Motor neuron (in vitro differentiated cells): ENCODE results near the gene ZWILCH. TPM values are rescaled to one million over a fixed set of nuclear protein-coding genes. Genes with fewer than 3 reads are reported as not detected.
A peak's percentile ranks its signal among the peaks of the same experiment; 100 is the strongest.

Source experiments
- ATAC-seq, 8 experiments: fragments of 200-7000 bp; cut with Tn5 transposase; replicated peaks in 6 of 8; 2 replicates each; pipeline ENCODE4 v1.8.0; 2021; ENCODE audit warnings: mild to moderate bottlenecking in 8 of 8, moderate library complexity in 8 of 8
- H3K27ac ChIP-seq, 2 donors: fragments of 250-450 bp; sonication (Bioruptor Pico); 2 replicates each; pipeline ENCODE4 v1.9.0; 2021; ENCODE audit warnings: antibody characterized with exemption in 2 of 2, mild to moderate bottlenecking in 2 of 2, moderate library complexity in 1 of 2
- H3K4me1 ChIP-seq, 2 donors: fragments of 250-450 bp; sonication (Bioruptor Pico); replicated peaks in 1 of 2; 2 replicates each; pipeline ENCODE4 v1.6.1; 2021; ENCODE audit warnings: antibody characterized with exemption in 2 of 2, mild to moderate bottlenecking in 2 of 2, moderate library complexity in 1 of 2
- H3K4me3 ChIP-seq, 5 donors: fragments of 250-450 bp; sonication (Bioruptor Pico); 2 replicates each; pipeline ENCODE4 v1.9.0; 2021; ENCODE audit warnings: antibody characterized with exemption in 5 of 5, mild to moderate bottlenecking in 5 of 5, moderate library complexity in 4 of 5
- whole genome bisulfite sequencing, 10 experiments: fragments of 450-650 bp; shearing (Covaris generic); methylation state at CpG; one replicate each; pipeline ENCODE4 v1.0.0; 2022; 5-methylcytosine and 5-hydroxymethylcytosine counted together
- in situ Hi-C, 9 experiments: fragments of 400-800 bp; cut with MboI; loops; one replicate each; pipeline ENCODE4 v1.15.0; 2021; ENCODE audit warnings: low sequenced_read_pairs in 9 of 9, low pct_unique_long_range_greater_than_20kb in 2 of 9; ENCODE audit not compliant: unreplicated experiment in 9 of 9
- total RNA-seq, 8 experiments: library from RNA; unstranded; fragments of 300-600 nt; gene quantifications; 2 replicates each; pipeline versions ENCODE4 v1.2.3 to v1.2.4, GENCODE V29; 2022

Gene ZWILCH
- total RNA-seq, 8 experiments from 2014 or later = 9.0 to 24.5 (median 18.1) TPM

GRCh38 chr15:66514586-66514985, 9.5 kb downstream of the ZWILCH start:
- H3K4me3 ChIP-seq = no peak overlapping the region
- WGBS, 10 experiments = 43 to 100% (median 89%) methylated on average over 1 to 3 of the region's 3 CpGs; no CpG with 5 or more reads in 2 of the 10 experiments
- no peak for ATAC-seq
- H3K4me1 ChIP-seq = no peaks in the 10 kb centered on the region
- H3K27ac ChIP-seq = no peak overlapping the region
- in situ Hi-C loops = no loop called here

GRCh38 chr15:66515901-66516322, 10.8 kb downstream of the ZWILCH start:
- no peak for ATAC-seq
- Histone ChIP-seq H3K4me3 (no peak overlapping the region), H3K27ac (no peak overlapping the region), H3K4me1 (no peaks in the 10 kb centered on the region)
- in situ Hi-C loops = no loop called here
- 80 to 100% (median 100%) methylated on average over 1 to 2 of the region's 2 CpGs; no CpG with 5 or more reads in 6 of the 10 experiments for WGBS, 10 experiments

- Histone ChIP-seq H3K4me3 (no peak overlapping the region), H3K27ac (no peak overlapping the region), H3K4me1 (no peaks in the 10 kb centered on the region)
- WGBS, 10 experiments = 78 to 98% (median 91%) methylated on average over 3 of the region's 3 CpGs; no CpG with 5 or more reads in 2 of the 10 experiments
- in situ Hi-C loops = no loop called here
- ATAC-seq = peak in 1 of 8 experiments; percentile 28
Observed at GRCh38 chr15:66523926-66524325, 18.8 kb downstream of the ZWILCH start.

GRCh38 chr15:66524838-66525237, 19.7 kb downstream of the ZWILCH start:
- WGBS, 10 experiments = 64 to 100% (median 90%) methylated on average over 1 to 4 of the region's 4 CpGs

GRCh38 chr15:66535056-66535455, 29.9 kb downstream of the ZWILCH start:
- Histone ChIP-seq H3K27ac (no peak overlapping the region), H3K4me1 (no peaks in the 10 kb centered on the region), H3K4me3 (no peak overlapping the region)
- no peak for ATAC-seq
- WGBS, 10 experiments = 89 to 100% (median 97%) methylated on average over 2 to 9 of the region's 9 CpGs
- in situ Hi-C loops = no loop called here

More at GRCh38 chr15:66524838-66525237, 19.7 kb downstream of the ZWILCH start:
- Histone ChIP-seq H3K27ac (no peak overlapping the region), H3K4me3 (no peak overlapping the region), H3K4me1 (no peaks in the 10 kb centered on the region)
- ATAC-seq = no peak
- in situ Hi-C loops = no loop called here

- Histone ChIP-seq H3K4me3 (no peak overlapping the region), H3K4me1 (no peaks in the 10 kb centered on the region), H3K27ac (no peak overlapping the region)
- ATAC-seq = no peak
- 82 to 100% (median 100%) methylated on average over 1 to 4 of the region's 4 CpGs; no CpG with 5 or more reads in 4 of the 10 experiments for WGBS, 10 experiments
- in situ Hi-C loops = no loop called here
Observed at GRCh38 chr15:66542896-66543295, 37.8 kb downstream of the ZWILCH start.

GRCh38 chr15:66545255-66545654, 40.1 kb downstream of the ZWILCH start:
- ATAC-seq = no peak
- WGBS, 10 experiments = 100% methylated on average over 1 of the region's 1 CpG
- Histone ChIP-seq H3K4me1 (no peaks in the 10 kb centered on the region), H3K4me3 (no peak overlapping the region), H3K27ac (no peak overlapping the region)
- in situ Hi-C loops = no loop called here

GRCh38 chr15:66555685-66556084, 50.6 kb downstream of the ZWILCH start:
- ATAC-seq = no peak
- in situ Hi-C loops = no loop called here

GRCh38 chr15:66558271-66558670, 53.1 kb downstream of the ZWILCH start:
- H3K27ac ChIP-seq = no peak overlapping the region
- no peaks in the 10 kb centered on the region for H3K4me1 ChIP-seq
- in situ Hi-C loops = no loop called here
- H3K4me3 ChIP-seq = no peak overlapping the region
- 50 to 100% (median 95%) methylated on average over 1 to 5 of the region's 6 CpGs; no CpG with 5 or more reads in 2 of the 10 experiments for WGBS, 10 experiments
- ATAC-seq = no peak

More at GRCh38 chr15:66555685-66556084, 50.6 kb downstream of the ZWILCH start:
- Histone ChIP-seq H3K4me1 (no peaks in the 10 kb centered on the region), H3K4me3 (no peak overlapping the region), H3K27ac (no peak overlapping the region)

- Histone ChIP-seq H3K4me1 (peaks cover 7 to 10% of the 10 kb centered on the region in 2 donors), H3K27ac (no peak overlapping the region), H3K4me3 (no peak overlapping the region)
- 81 to 100% (median 97%) methylated on average over 1 to 9 of the region's 18 CpGs for WGBS, 10 experiments
- in situ Hi-C loops = no loop called here
- ATAC-seq = no peak
Observed at GRCh38 chr15:66560856-66561525, 55.9 kb downstream of the ZWILCH start.

GRCh38 chr15:66563126-66563525, 58.0 kb downstream of the ZWILCH start:
- in situ Hi-C loops = no loop called here

GRCh38 chr15:66563566-66564110, 58.5 kb downstream of the ZWILCH start:
- Histone ChIP-seq H3K4me1 (peaks cover 10 to 16% of the 10 kb centered on the region in 2 donors), H3K27ac (no peak overlapping the region), H3K4me3 (no peak overlapping the region)
- ATAC-seq = no peak
- 60 to 100% (median 95%) methylated on average over 1 to 4 of the region's 13 CpGs; no CpG with 5 or more reads in 6 of the 10 experiments for WGBS, 10 experiments
- in situ Hi-C loops = no loop called here

More at GRCh38 chr15:66563126-66563525, 58.0 kb downstream of the ZWILCH start:
- H3K4me1 ChIP-seq = peaks cover 10 to 16% of the 10 kb centered on the region in 2 donors
- no peak overlapping the region for H3K4me3 ChIP-seq
- ATAC-seq = no peak
- 0 to 100% (median 80%) methylated on average over 1 to 2 of the region's 4 CpGs; no CpG with 5 or more reads in 6 of the 10 experiments for WGBS, 10 experiments
- no peak overlapping the region for H3K27ac ChIP-seq

GRCh38 chr15:66564136-66565041, 59.3 kb downstream of the ZWILCH start:
- Histone ChIP-seq H3K4me3 (no peak overlapping the region), H3K27ac (no peak overlapping the region), H3K4me1 (peaks cover 10 to 16% of the 10 kb centered on the region in 2 donors)
- ATAC-seq = no peak
- 50 to 100% (median 80%) methylated on average over 1 to 8 of the region's 18 CpGs; no CpG with 5 or more reads in 3 of the 10 experiments for WGBS, 10 experiments
- in situ Hi-C loops = no loop called here
